ENCODE data around the gene CCT8L2. TPM values are rescaled to one million over a fixed set of nuclear protein-coding genes. Genes with fewer than 3 reads are reported as not detected.
"Not testable (repeated sequence)": the region's sequence is repeated elsewhere in the genome, so short reads cannot be mapped to it uniquely, and the experiment has no call there.

The CCT8L2 gene
- total RNA-seq, 1 experiment from 2014 or later = not detected

DNA sequence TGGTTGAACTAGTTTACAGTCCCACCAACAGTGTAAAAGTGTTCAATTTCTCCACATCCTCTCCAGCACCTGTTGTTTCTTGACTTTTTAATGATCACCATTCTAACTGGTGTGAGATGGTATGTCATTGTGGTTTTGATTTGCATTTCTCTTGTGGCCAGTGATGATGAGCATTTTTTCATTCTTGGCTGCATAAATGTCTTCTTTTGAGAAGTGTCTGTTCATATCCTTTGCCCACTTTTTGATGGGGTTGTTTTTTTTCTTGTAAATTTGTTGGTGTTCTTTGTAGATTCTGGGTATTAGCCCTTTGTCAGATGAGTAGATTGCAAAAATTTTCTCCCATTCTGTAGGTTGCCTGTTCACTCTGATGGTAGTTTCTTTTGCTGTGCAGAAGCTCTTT lies 41.5 kb upstream of the CCT8L2 start:
- H4K91ac ChIP-seq (ENCODE audit: insufficient read length, low read depth, low read length); H3K4me2 ChIP-seq (ENCODE audit: insufficient read depth, insufficient read length, low read length); H3K4me3 Mint-ChIP-seq; H3K79me2 ChIP-seq (ENCODE audit: insufficient read depth, low read length); DNase-seq; H2BK15ac ChIP-seq (ENCODE audit: low read depth, low read length); H2BK12ac ChIP-seq (ENCODE audit: insufficient read length, low read depth, low read length); H3K27me3 Mint-ChIP-seq (ENCODE audit: low read depth); H2AK5ac ChIP-seq (ENCODE audit: insufficient read length, low read length); H4K20me1 ChIP-seq (ENCODE audit: control insufficient read depth, insufficient read depth, insufficient read length); H3K4me1 ChIP-seq (ENCODE audit: insufficient read depth, low read length); H3K23ac ChIP-seq (ENCODE audit: insufficient read length, low read depth, low read length); H3K27me3 ChIP-seq (ENCODE audit: insufficient read depth, low read length); H3K4me1 Mint-ChIP-seq; H4K5ac ChIP-seq (ENCODE audit: insufficient read length, low read depth, low read length); H3K27ac ChIP-seq (ENCODE audit: insufficient read length, low read depth, low read length); H3K14ac ChIP-seq (ENCODE audit: insufficient read depth, low read length); H3K36me3 Mint-ChIP-seq (ENCODE audit: insufficient read depth in 1 of 3, low read depth in 3 of 3); H3K18ac ChIP-seq (ENCODE audit: insufficient read length, low read depth, low read length); H3K23me2 ChIP-seq (ENCODE audit: insufficient read length, low read depth, low read length, poor library complexity, severe bottlenecking); H3K4ac ChIP-seq (ENCODE audit: low read depth, low read length); H2BK5ac ChIP-seq (ENCODE audit: insufficient read length, low read length); H4K8ac ChIP-seq (replicated peaks; ENCODE audit: insufficient read length, low read depth, low read length); H3K56ac ChIP-seq (ENCODE audit: insufficient read length, low read depth, low read length); H3K79me1 ChIP-seq (ENCODE audit: insufficient read depth, low read depth, low read length, poor library complexity, severe bottlenecking); H2BK20ac ChIP-seq (ENCODE audit: low read depth, low read length, poor library complexity, severe bottlenecking); H3K27ac Mint-ChIP-seq; H3K9ac ChIP-seq (ENCODE audit: extremely low read depth, insufficient read length, low read length); H3T11ph ChIP-seq (ENCODE audit: low read length); H2BK120ac ChIP-seq (ENCODE audit: low read depth, low read length, poor library complexity, severe bottlenecking); H2AFZ ChIP-seq (ENCODE audit: low read length): not testable (repeated sequence)
- peaks cover 72 to 74% of the 10 kb centered on the region in 2 experiments for H3K9me3 Mint-ChIP-seq
- peaks cover 14% of the 10 kb centered on the region for H3K9me3 ChIP-seq (ENCODE audit: control insufficient read depth, low read depth, low read length)

DNA sequence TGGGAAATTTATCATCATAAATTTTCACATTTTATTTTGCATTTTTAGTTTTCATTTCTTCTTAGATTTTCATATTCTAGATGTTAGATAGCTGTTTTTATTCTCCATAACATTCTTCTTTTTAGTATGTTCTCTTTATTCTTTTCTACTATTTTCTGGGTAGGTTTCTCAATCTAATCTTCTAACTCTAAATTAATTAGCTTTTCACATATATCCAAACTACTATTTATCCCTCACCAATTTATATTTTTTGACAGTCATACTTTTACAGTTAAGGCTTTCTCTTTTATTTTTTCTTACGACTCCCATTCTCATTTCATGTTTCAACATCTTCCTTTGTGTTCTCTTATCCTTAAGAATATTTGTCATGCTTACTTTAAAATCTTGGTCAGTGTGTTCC lies 35.9 kb upstream of the CCT8L2 start:
- not testable (repeated sequence) for H3K27ac Mint-ChIP-seq; H2BK12ac ChIP-seq (ENCODE audit: insufficient read length, low read depth, low read length); H2BK120ac ChIP-seq (ENCODE audit: low read depth, low read length, poor library complexity, severe bottlenecking); H3K23me2 ChIP-seq (ENCODE audit: insufficient read length, low read depth, low read length, poor library complexity, severe bottlenecking); H3K23ac ChIP-seq (ENCODE audit: insufficient read length, low read depth, low read length); DNase-seq; H3K79me1 ChIP-seq (ENCODE audit: insufficient read depth, low read depth, low read length, poor library complexity, severe bottlenecking); H2AFZ ChIP-seq (ENCODE audit: low read length); H3K4me3 Mint-ChIP-seq; H4K8ac ChIP-seq (replicated peaks; ENCODE audit: insufficient read length, low read depth, low read length); H3K79me2 ChIP-seq (ENCODE audit: insufficient read depth, low read length); H3K36me3 Mint-ChIP-seq (ENCODE audit: insufficient read depth in 1 of 3, low read depth in 3 of 3); H3K4ac ChIP-seq (ENCODE audit: low read depth, low read length); H4K5ac ChIP-seq (ENCODE audit: insufficient read length, low read depth, low read length); H2BK15ac ChIP-seq (ENCODE audit: low read depth, low read length); H3K56ac ChIP-seq (ENCODE audit: insufficient read length, low read depth, low read length); H3K9ac ChIP-seq (ENCODE audit: extremely low read depth, insufficient read length, low read length); H3K18ac ChIP-seq (ENCODE audit: insufficient read length, low read depth, low read length); H3K4me1 Mint-ChIP-seq; H2BK5ac ChIP-seq (ENCODE audit: insufficient read length, low read length); H3K14ac ChIP-seq (ENCODE audit: insufficient read depth, low read length); H3K4me1 ChIP-seq (ENCODE audit: insufficient read depth, low read length); H4K20me1 ChIP-seq (ENCODE audit: control insufficient read depth, insufficient read depth, insufficient read length); H4K91ac ChIP-seq (ENCODE audit: insufficient read length, low read depth, low read length); H2BK20ac ChIP-seq (ENCODE audit: low read depth, low read length, poor library complexity, severe bottlenecking); H3T11ph ChIP-seq (ENCODE audit: low read length); H3K27ac ChIP-seq (ENCODE audit: insufficient read length, low read depth, low read length); H3K27me3 Mint-ChIP-seq (ENCODE audit: low read depth); H3K27me3 ChIP-seq (ENCODE audit: insufficient read depth, low read length); H3K4me2 ChIP-seq (ENCODE audit: insufficient read depth, insufficient read length, low read length); H2AK5ac ChIP-seq (ENCODE audit: insufficient read length, low read length)
- WGBS (ENCODE audit: extremely low coverage, insufficient read length, low lambda C conversion rate) = no CpG with 5 or more reads among the region's 1 CpG
- H3K9me3 Mint-ChIP-seq = peaks cover 72 to 78% of the 10 kb centered on the region in 2 experiments
- H3K9me3 ChIP-seq (ENCODE audit: control insufficient read depth, low read depth, low read length) = peaks cover 14% of the 10 kb centered on the region
